ENCODE results near the gene BTC. TPM values are rescaled to one million over a fixed set of nuclear protein-coding genes. Genes with fewer than 3 reads are reported as not detected.

BTC gene
- total RNA-seq, 2 donors from 2014 or later: 2.9 to 3.8 TPM

Other genes with a start within 250 kb of the BTC start
- gene PARM1, start 138.6 kb upstream of the BTC start, total RNA-seq: 100 to 1,000 TPM in 1 of 2 donors, 10 to 100 TPM in 1; 94.5 to 113 TPM

Measured in posterior vena cava (tissue), 2 donors.